22Rv1 (cell line): ENCODE results near the gene ABCC8.

Source experiments
- ZFX ChIP-seq: fragments of 450-650 bp; IDR thresholded peaks from 2 replicates; pipeline ENCODE4 v1.6.1; 2017; ENCODE audit warnings: antibody characterized with exemption, borderline replicate concordance
- TF ChIP-seq, protein P1 (sequence below): fragments of 450-650 bp; IDR thresholded peaks from 2 replicates; pipeline ENCODE4 v1.5.1; 2017; ENCODE audit warnings: mild to moderate bottlenecking

DNA sequence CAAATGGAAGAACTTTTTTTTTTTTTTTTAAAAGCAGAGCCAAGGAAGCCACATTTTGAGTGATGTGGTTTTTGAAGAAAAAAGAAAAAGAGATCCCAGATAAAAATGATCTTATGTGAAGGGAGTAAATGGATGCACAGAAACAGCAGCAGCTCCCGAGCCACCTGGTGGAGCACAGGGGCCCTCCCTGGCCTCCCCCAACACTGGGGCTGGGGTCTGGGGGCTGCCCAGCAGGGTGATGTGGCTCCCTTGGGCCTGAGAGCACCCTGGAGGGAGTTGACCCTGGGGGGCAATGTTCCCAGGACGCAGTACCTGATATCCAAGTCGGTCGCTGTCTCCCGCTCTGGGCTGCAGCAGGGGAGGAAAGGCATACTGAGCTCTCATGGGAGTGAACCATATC, 61.7 kb downstream of the ABCC8 start:
- TF ChIP-seq, protein P1, sequence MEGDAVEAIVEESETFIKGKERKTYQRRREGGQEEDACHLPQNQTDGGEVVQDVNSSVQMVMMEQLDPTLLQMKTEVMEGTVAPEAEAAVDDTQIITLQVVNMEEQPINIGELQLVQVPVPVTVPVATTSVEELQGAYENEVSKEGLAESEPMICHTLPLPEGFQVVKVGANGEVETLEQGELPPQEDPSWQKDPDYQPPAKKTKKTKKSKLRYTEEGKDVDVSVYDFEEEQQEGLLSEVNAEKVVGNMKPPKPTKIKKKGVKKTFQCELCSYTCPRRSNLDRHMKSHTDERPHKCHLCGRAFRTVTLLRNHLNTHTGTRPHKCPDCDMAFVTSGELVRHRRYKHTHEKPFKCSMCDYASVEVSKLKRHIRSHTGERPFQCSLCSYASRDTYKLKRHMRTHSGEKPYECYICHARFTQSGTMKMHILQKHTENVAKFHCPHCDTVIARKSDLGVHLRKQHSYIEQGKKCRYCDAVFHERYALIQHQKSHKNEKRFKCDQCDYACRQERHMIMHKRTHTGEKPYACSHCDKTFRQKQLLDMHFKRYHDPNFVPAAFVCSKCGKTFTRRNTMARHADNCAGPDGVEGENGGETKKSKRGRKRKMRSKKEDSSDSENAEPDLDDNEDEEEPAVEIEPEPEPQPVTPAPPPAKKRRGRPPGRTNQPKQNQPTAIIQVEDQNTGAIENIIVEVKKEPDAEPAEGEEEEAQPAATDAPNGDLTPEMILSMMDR, result no peak
- no peak for TF ChIP-seq ZFX
